Stomach (tissue), 9 donors: ENCODE results near the gene HTR3A. TPM values are rescaled to one million over a fixed set of nuclear protein-coding genes. Genes with fewer than 3 reads are reported as not detected.

Experiments used
- DNase-seq, 2 donors: peaks; one replicate each; pipeline versions ENCODE4 v3.0.0 to v3.0.0-alpha.2; 2013 to 2019
- H3K27ac ChIP-seq, 5 donors: fragments of 200-600 bp in 4 of 5; sonication (generic) in 4 of 5; one replicate each; pipeline ENCODE4 v1.5.1; 2013 to 2019; ENCODE audit warnings: mild to moderate bottlenecking in 1 of 5, moderate library complexity in 1 of 5
- H3K27me3 ChIP-seq, 3 donors: fragments of 200-600 bp; sonication (generic); one replicate each; pipeline ENCODE4 v1.5.1; 2017 to 2019; ENCODE audit warnings: mixed run types in 1 of 3
- H3K36me3 ChIP-seq, 4 donors: fragments of 200-600 bp; sonication (generic); 1 replicate in 3 of 4; 2 replicates in 1 of 4; pipeline ENCODE4 v1.5.1; 2016 to 2019
- H3K4me1 ChIP-seq, 4 donors: fragments of 200-600 bp; sonication (generic); one replicate each; pipeline ENCODE4 v1.5.1; 2016 to 2019
- H3K4me3 ChIP-seq, 4 donors: fragments of 200-600 bp; sonication (generic) in 3 of 4; one replicate each; pipeline ENCODE4 v1.5.1; 2016 to 2019; ENCODE audit warnings: mild to moderate bottlenecking in 1 of 4
- H3K9me3 ChIP-seq, 4 donors: fragments of 200-600 bp; sonication (generic); one replicate each; pipeline ENCODE4 v1.5.1; 2016 to 2019
- EP300 ChIP-seq: sonication (generic); formaldehyde crosslinking; IDR thresholded peaks from one replicate; pipeline ENCODE4 v1.6.1; 2017; ENCODE audit warnings: antibody characterized with exemption
- POLR2A ChIP-seq, 4 donors: fragments of 450-650 bp; IDR thresholded peaks; one replicate each; pipeline ENCODE4 v1.6.1; 2016; ENCODE audit warnings: antibody characterized with exemption in 4 of 4, control low read depth in 2 of 4, mild to moderate bottlenecking in 1 of 4, moderate library complexity in 1 of 4
- POLR2AphosphoS5 ChIP-seq, 3 donors: sonication (generic); formaldehyde crosslinking; IDR thresholded peaks; one replicate each; pipeline ENCODE4 v1.6.1; 2016; ENCODE audit warnings: antibody characterized with exemption in 3 of 3
- WGBS, 5 donors: extraction: QIAGEN DNeasy Blood & Tissue Kit in 3 of 5; methylation state at CpG; one replicate each; pipeline versions ENCODE4 v1.1.5 to v1.1.7; 2013 to 2018; 5-methylcytosine and 5-hydroxymethylcytosine counted together
- intact Hi-C: fragments of 100-400 bp; cut with DNase I; formaldehyde crosslinking; loops from one replicate; pipeline ENCODE4 v1.15.1; 2023; ENCODE audit warnings: low total_unique reads
- polyA plus RNA-seq, 3 donors: library from polyadenylated mRNA; stranded (reverse); fragments of 200-250 nt; gene quantifications; one replicate each; pipeline ENCODE4 v1.2.3, GENCODE V29; 2013
- total RNA-seq, 5 donors: library from RNA; depleted of rRNA; stranded (reverse); fragments of >200 nt; gene quantifications; one replicate each; pipeline versions ENCODE4 v1.1.0 to v1.2.3, GENCODE V29; 2014 to 2016
- TF ChIP-seq, protein P1 (sequence below), 7 experiments: fragments of 450-650 bp in 4 of 7; fragments of 200-600 bp in 3 of 7; sonication (generic) in 3 of 7; IDR thresholded peaks; one replicate each; pipeline ENCODE4 v1.5.1; 2016 to 2019; ENCODE audit warnings: antibody characterized with exemption in 7 of 7, control low read depth in 2 of 7, mild to moderate bottlenecking in 1 of 7
- donor health status: healthy with polysubstance abuse.
- donor health status: Bipolar disorder and iron deficiency.
- donor health status: healthy.

The HTR3A gene
- total and polyA plus RNA-seq, 8 donors: 0.30 to 1.9 (median 1.7) TPM; not detected in 5

DNA sequence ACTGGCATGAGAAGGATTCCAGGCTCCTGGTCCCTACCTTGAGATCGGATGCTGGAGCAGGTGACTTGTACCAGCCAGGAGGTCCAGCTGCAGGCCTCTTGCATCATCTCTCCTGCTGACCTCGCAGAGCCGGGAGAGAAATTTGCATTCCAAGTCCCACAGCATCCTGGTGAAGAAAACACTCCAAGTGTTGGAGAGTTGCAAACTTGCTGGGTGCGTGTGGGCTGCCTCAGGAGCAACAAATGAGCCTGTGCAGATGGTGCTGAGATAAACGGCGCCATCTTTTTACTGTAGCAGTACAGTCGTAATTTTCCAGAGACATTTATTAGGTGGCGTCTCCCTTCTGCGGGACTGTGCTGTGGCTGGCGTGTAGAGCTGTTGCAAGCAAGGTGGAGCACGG lies 52.5 kb downstream of the HTR3A start:
- Histone ChIP-seq H3K9me3 (no peaks in the 10 kb centered on the region), H3K27ac (no peak overlapping the region), H3K36me3 (no peaks in the 10 kb centered on the region), H3K4me1 (peaks cover 0 to 13% (median 5%) of the 10 kb centered on the region in 4 donors), H3K4me3 (no peak overlapping the region), H3K27me3 (peaks cover 0 to 6% (median 0%) of the 10 kb centered on the region in 3 donors)
- no peak for DNase-seq
- no peak for TF ChIP-seq EP300
- TF ChIP-seq, protein P1, sequence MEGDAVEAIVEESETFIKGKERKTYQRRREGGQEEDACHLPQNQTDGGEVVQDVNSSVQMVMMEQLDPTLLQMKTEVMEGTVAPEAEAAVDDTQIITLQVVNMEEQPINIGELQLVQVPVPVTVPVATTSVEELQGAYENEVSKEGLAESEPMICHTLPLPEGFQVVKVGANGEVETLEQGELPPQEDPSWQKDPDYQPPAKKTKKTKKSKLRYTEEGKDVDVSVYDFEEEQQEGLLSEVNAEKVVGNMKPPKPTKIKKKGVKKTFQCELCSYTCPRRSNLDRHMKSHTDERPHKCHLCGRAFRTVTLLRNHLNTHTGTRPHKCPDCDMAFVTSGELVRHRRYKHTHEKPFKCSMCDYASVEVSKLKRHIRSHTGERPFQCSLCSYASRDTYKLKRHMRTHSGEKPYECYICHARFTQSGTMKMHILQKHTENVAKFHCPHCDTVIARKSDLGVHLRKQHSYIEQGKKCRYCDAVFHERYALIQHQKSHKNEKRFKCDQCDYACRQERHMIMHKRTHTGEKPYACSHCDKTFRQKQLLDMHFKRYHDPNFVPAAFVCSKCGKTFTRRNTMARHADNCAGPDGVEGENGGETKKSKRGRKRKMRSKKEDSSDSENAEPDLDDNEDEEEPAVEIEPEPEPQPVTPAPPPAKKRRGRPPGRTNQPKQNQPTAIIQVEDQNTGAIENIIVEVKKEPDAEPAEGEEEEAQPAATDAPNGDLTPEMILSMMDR (IDR thresholded peaks at IDR 0.05): no peak
- TF ChIP-seq POLR2AphosphoS5 (IDR thresholded peaks at IDR 0.05): no peak
- TF ChIP-seq POLR2A (IDR thresholded peaks at IDR 0.05): no peak
- intact Hi-C loops: no loop called here
- 81 to 88% (median 86%) methylated on average over 11 of the region's 11 CpGs for WGBS, 5 donors

DNA sequence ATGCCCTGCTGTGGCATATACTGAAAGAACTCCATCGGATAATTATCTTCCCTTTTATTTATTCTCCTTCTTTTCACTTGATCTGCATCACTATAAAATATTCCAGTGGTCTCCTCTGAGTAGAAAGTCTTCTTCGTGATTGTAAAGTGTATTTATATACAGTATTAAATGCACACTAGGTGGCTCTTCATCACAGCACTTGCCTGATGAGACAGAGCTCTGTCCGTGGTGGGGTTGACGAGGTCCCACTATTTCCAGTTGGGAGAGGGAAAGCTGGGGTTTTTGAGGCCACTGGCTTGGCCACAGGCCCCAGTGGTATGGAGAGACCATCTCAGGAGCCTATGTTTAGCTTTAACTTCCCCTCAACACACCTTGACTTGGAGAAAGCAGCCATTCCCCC lies 53.0 kb downstream of the HTR3A start:
- WGBS, 5 donors: 38 to 70% (median 58%) methylated on average over 4 of the region's 4 CpGs
- no peak for DNase-seq
- Histone ChIP-seq H3K4me1 (peaks cover 0 to 13% (median 5%) of the 10 kb centered on the region in 4 donors), H3K9me3 (no peaks in the 10 kb centered on the region), H3K36me3 (no peaks in the 10 kb centered on the region), H3K27me3 (peaks cover 0 to 6% (median 0%) of the 10 kb centered on the region in 3 donors), H3K4me3 (no peak overlapping the region), H3K27ac (no peak overlapping the region)
- no peak for TF ChIP-seq POLR2AphosphoS5 (IDR thresholded peaks at IDR 0.05)
- no peak for TF ChIP-seq POLR2A (IDR thresholded peaks at IDR 0.05)
- TF ChIP-seq, protein P1 (IDR thresholded peaks at IDR 0.05): no peak
- TF ChIP-seq EP300: no peak
- intact Hi-C loops: no loop called here

GRCh38 chr11:114031246-114031966 lies 56.5 kb downstream of the HTR3A start:
- Histone ChIP-seq H3K4me1 (peaks cover 2 to 8% (median 8%) of the 10 kb centered on the region in 4 donors), H3K4me3 (no peak overlapping the region), H3K9me3 (no peaks in the 10 kb centered on the region), H3K27me3 (peaks cover 0 to 6% (median 0%) of the 10 kb centered on the region in 3 donors), H3K36me3 (no peaks in the 10 kb centered on the region), H3K27ac (no peak overlapping the region)
- DNase-seq: no peak
- no peak for TF ChIP-seq POLR2AphosphoS5 (IDR thresholded peaks at IDR 0.05)
- TF ChIP-seq EP300: no peak
- TF ChIP-seq, protein P1 (IDR thresholded peaks at IDR 0.05): no peak
- TF ChIP-seq POLR2A (IDR thresholded peaks at IDR 0.05): no peak
- WGBS, 5 donors: 81 to 86% (median 84%) methylated on average over 18 of the region's 18 CpGs
- intact Hi-C loops: no loop called here

GRCh38 chr11:114031967-114032320 lies 57.0 kb downstream of the HTR3A start:
- H3K27me3 ChIP-seq: peaks cover 0 to 6% (median 0%) of the 10 kb centered on the region in 3 donors
- no peaks in the 10 kb centered on the region for H3K36me3 ChIP-seq
- peaks cover 7 to 14% (median 13%) of the 10 kb centered on the region in 4 donors for H3K4me1 ChIP-seq
- no peaks in the 10 kb centered on the region for H3K9me3 ChIP-seq
- no peak overlapping the region for H3K27ac ChIP-seq
- intact Hi-C loops: no loop called here
- TF ChIP-seq POLR2A (IDR thresholded peaks at IDR 0.05): no peak
- TF ChIP-seq, protein P1 (IDR thresholded peaks at IDR 0.05): no peak
- no peak for TF ChIP-seq EP300
- TF ChIP-seq POLR2AphosphoS5 (IDR thresholded peaks at IDR 0.05): no peak
- DNase-seq: no peak
- no peak overlapping the region for H3K4me3 ChIP-seq
- WGBS, 5 donors: 74 to 81% (median 79%) methylated on average over 5 of the region's 5 CpGs
